Astrocyte (in vitro differentiated cells and primary cell): ENCODE data around the gene SART3. TPM values are rescaled to one million over a fixed set of nuclear protein-coding genes. Genes with fewer than 3 reads are reported as not detected.

ENCODE experiments used
- DNase-seq: peaks from one replicate; pipeline ENCODE4 v3.0.0-alpha.2; 2010; ENCODE audit warnings: low read depth
- FAIRE-seq: peaks from 2 replicates; lab custom pipeline; 2011; peaks lifted over from hg19 to GRCh38; lab: Jason Lieb, UNC
- H2AFZ ChIP-seq: 2 replicates; pipeline ENCODE4 v1.6.0; 2012; ENCODE audit warnings: low read depth, low read length, inconsistent platforms
- H3K27ac ChIP-seq: 2 replicates; pipeline ENCODE4 v1.5.1; 2011; ENCODE audit warnings: low read depth, low read length, inconsistent platforms
- H3K27me3 ChIP-seq: 2 replicates; pipeline ENCODE4 v1.6.0; 2011; ENCODE audit warnings: low read length, inconsistent platforms; ENCODE audit not compliant: insufficient read depth
- H3K36me3 ChIP-seq: 2 replicates; pipeline ENCODE4 v1.5.1; 2011; ENCODE audit warnings: low read length, inconsistent platforms; ENCODE audit not compliant: insufficient read depth
- H3K4me1 ChIP-seq: 2 replicates; pipeline ENCODE4 v1.5.1; 2011; ENCODE audit warnings: low read length, inconsistent platforms; ENCODE audit not compliant: insufficient read depth
- H3K4me2 ChIP-seq: 2 replicates; pipeline ENCODE4 v1.6.0; 2012; ENCODE audit warnings: low read length, inconsistent platforms
- H3K4me3 ChIP-seq: 2 replicates; pipeline ENCODE4 v1.5.1; 2011; ENCODE audit warnings: low read depth, mild to moderate bottlenecking, low read length, inconsistent platforms; ENCODE audit not compliant: insufficient read depth
- H3K79me2 ChIP-seq: 2 replicates; pipeline ENCODE4 v1.6.0; 2012; ENCODE audit warnings: mild to moderate bottlenecking, low read length, inconsistent platforms; ENCODE audit not compliant: insufficient read depth
- H3K9ac ChIP-seq: 2 replicates; pipeline ENCODE4 v1.6.0; 2012; ENCODE audit warnings: mild to moderate bottlenecking, low read length, inconsistent platforms
- H3K9me3 ChIP-seq: 2 replicates; pipeline ENCODE4 v1.5.1; 2012; ENCODE audit warnings: low read depth, mild to moderate bottlenecking, low read length, inconsistent platforms; ENCODE audit not compliant: insufficient read depth
- H4K20me1 ChIP-seq: 2 replicates; pipeline ENCODE4 v1.6.0; 2012; ENCODE audit warnings: low read length, inconsistent platforms; ENCODE audit not compliant: insufficient read depth
- H3K27ac Mint-ChIP-seq: one replicate; pipeline ENCODE4 v1.8.0; 2021; ENCODE audit warnings: mild to moderate bottlenecking, mixed read lengths; ENCODE audit not compliant: unreplicated experiment
- H3K27me3 Mint-ChIP-seq: one replicate; pipeline ENCODE4 v1.8.0; 2021; ENCODE audit warnings: low read depth, mixed read lengths; ENCODE audit not compliant: unreplicated experiment
- H3K36me3 Mint-ChIP-seq: one replicate; pipeline ENCODE4 v1.8.0; 2021; ENCODE audit warnings: low read depth, mixed read lengths; ENCODE audit not compliant: unreplicated experiment
- H3K4me1 Mint-ChIP-seq: one replicate; pipeline ENCODE4 v1.8.0; 2021; ENCODE audit warnings: low read depth, mixed read lengths; ENCODE audit not compliant: unreplicated experiment
- H3K4me3 Mint-ChIP-seq: one replicate; pipeline ENCODE4 v1.8.0; 2021; ENCODE audit warnings: mild to moderate bottlenecking, moderate library complexity, mixed read lengths; ENCODE audit not compliant: unreplicated experiment
- H3K9me3 Mint-ChIP-seq: one replicate; pipeline ENCODE4 v1.8.0; 2021; ENCODE audit warnings: mild to moderate bottlenecking, mixed read lengths; ENCODE audit not compliant: unreplicated experiment
- CTCF ChIP-seq: IDR thresholded peaks from 2 replicates; pipeline ENCODE4 v1.5.1; 2011; ENCODE audit warnings: low read depth, mild to moderate bottlenecking, inconsistent platforms, low read length, moderate library complexity; ENCODE audit not compliant: insufficient read depth
- EZH2 ChIP-seq: IDR thresholded peaks from 2 replicates; pipeline ENCODE4 v1.6.1; 2012; ENCODE audit warnings: mild to moderate bottlenecking, low read length, inconsistent platforms; ENCODE audit not compliant: insufficient read depth
- total RNA-seq: library from RNA; stranded (reverse); gene quantifications from 2 replicates; pipeline ENCODE4 v1.2.1, GENCODE V29; 2021

SART3 gene
- total RNA-seq, 1 donor from 2014 or later = 48.4 TPM

GRCh38 chr12:108599948-108600701 lies 39.2 kb upstream of the SART3 start:
- Histone ChIP-seq H3K27me3 (no peaks in the 10 kb centered on the region), H3K4me3 (no peak overlapping the region), H3K4me2 (no peak overlapping the region), H4K20me1 (peaks cover 5% of the 10 kb centered on the region), H3K9me3 (no peaks in the 10 kb centered on the region), H3K9ac (no peak overlapping the region), H3K4me1 (no peaks in the 10 kb centered on the region), H3K36me3 (no peaks in the 10 kb centered on the region), H2AFZ (no peak overlapping the region), H3K27ac (no peak overlapping the region), H3K79me2 (no peaks in the 10 kb centered on the region)
- Mint-ChIP-seq H3K27me3 (peaks cover 15% of the 10 kb centered on the region), H3K27ac (no peak overlapping the region), H3K36me3 (no peaks in the 10 kb centered on the region), H3K4me1 (peaks cover 4% of the 10 kb centered on the region), H3K4me3 (no peak overlapping the region), H3K9me3 (no peaks in the 10 kb centered on the region)
- FAIRE-seq (no peak), DNase-seq (no peak)
- no peak for TF ChIP-seq EZH2
- TF ChIP-seq CTCF = no peak

DNA sequence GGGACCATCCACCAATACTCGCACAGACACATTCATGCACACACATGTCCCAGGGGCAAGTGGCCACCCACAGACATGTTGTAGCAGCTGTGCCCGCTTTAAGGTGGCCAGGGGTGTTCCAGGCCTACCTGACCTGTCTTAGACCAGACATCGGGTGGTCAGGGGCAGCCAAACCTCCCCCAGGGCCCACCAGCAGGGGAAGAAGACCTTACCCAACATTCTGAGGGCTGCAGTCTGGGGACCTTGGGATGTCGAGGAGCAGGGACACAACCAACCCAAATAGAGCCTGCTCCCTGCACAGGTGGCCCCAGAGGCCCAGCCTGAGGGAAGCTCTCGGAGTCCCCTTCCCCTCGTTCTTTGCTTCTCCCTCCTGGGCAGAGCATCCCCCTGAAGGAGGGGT lies 38.6 kb upstream of the SART3 start:
- DNase-seq = no peak
- no peaks in the 10 kb centered on the region for H3K27me3 ChIP-seq
- H3K36me3 ChIP-seq = no peaks in the 10 kb centered on the region
- H3K9me3 Mint-ChIP-seq = no peaks in the 10 kb centered on the region
- FAIRE-seq = no peak
- H3K4me1 ChIP-seq = no peaks in the 10 kb centered on the region
- no peak overlapping the region for H3K4me3 ChIP-seq
- H3K9ac ChIP-seq = no peak overlapping the region
- no peaks in the 10 kb centered on the region for H3K36me3 Mint-ChIP-seq
- H3K9me3 ChIP-seq = no peaks in the 10 kb centered on the region
- H3K27ac Mint-ChIP-seq = peak overlapping the region; percentile 41
- H2AFZ ChIP-seq = no peak overlapping the region
- H3K4me3 Mint-ChIP-seq = no peak overlapping the region
- TF ChIP-seq EZH2 (no peak), CTCF (no peak)
- peaks cover 7% of the 10 kb centered on the region for H4K20me1 ChIP-seq
- no peak overlapping the region for H3K4me2 ChIP-seq
- peaks cover 3% of the 10 kb centered on the region for H3K4me1 Mint-ChIP-seq
- H3K79me2 ChIP-seq = no peaks in the 10 kb centered on the region
- H3K27ac ChIP-seq = no peak overlapping the region
- H3K27me3 Mint-ChIP-seq = peaks cover 14% of the 10 kb centered on the region

GRCh38 chr12:108598553-108599250 lies 37.7 kb upstream of the SART3 start:
- no peaks in the 10 kb centered on the region for H3K27me3 ChIP-seq
- peaks cover 7% of the 10 kb centered on the region for H4K20me1 ChIP-seq
- no peaks in the 10 kb centered on the region for H3K79me2 ChIP-seq
- Mint-ChIP-seq H3K9me3 (no peaks in the 10 kb centered on the region), H3K27ac (no peak overlapping the region), H3K36me3 (no peaks in the 10 kb centered on the region), H3K27me3 (peaks cover 13% of the 10 kb centered on the region), H3K4me1 (no peaks in the 10 kb centered on the region), H3K4me3 (no peak overlapping the region)
- FAIRE-seq = no peak
- no peak overlapping the region for H3K4me3 ChIP-seq
- no peaks in the 10 kb centered on the region for H3K4me1 ChIP-seq
- TF ChIP-seq EZH2 = no peak
- no peak for TF ChIP-seq CTCF
- H3K9ac ChIP-seq = no peak overlapping the region
- no peak overlapping the region for H3K27ac ChIP-seq
- no peak overlapping the region for H3K4me2 ChIP-seq
- no peaks in the 10 kb centered on the region for H3K36me3 ChIP-seq
- H2AFZ ChIP-seq = no peak overlapping the region
- H3K9me3 ChIP-seq = no peaks in the 10 kb centered on the region
- no peak for DNase-seq
